Gastrocnemius medialis (tissue), 4 donors: Measurements from ENCODE around the gene RCAN1.

Experiments
- CTCF ChIP-seq, 5 experiments: fragments of 450-650 bp in 3 of 5; fragments of 200-600 bp in 2 of 5; sonication (generic) in 2 of 5; IDR thresholded peaks in 4 of 5; conservative IDR thresholded peaks in 1 of 5; 1 replicate in 4 of 5; 2 replicates in 1 of 5; pipeline ENCODE4 v1.5.1; 2016 to 2019; ENCODE audit warnings: antibody characterized with exemption in 5 of 5, mild to moderate bottlenecking in 3 of 5, moderate library complexity in 3 of 5
- POLR2A ChIP-seq, 2 donors: fragments of 450-650 bp; IDR thresholded peaks; one replicate each; pipeline ENCODE4 v1.6.1; 2017; ENCODE audit warnings: antibody characterized with exemption in 2 of 2, mild to moderate bottlenecking in 2 of 2, moderate library complexity in 2 of 2

- TF ChIP-seq POLR2A (IDR thresholded peaks at IDR 0.05) (no peak), CTCF (IDR thresholded peaks at IDR 0.05 in 4 of 5, conservative IDR thresholded peaks at IDR 0.05 in 1 of 5) (no peak)
These were observed 55.8 kb downstream of the RCAN1 start for GRCh38 chr21:34559089-34559631.
